GM12873 (cell line): ENCODE measurements around the gene KRT39.

Source experiments
- TF ChIP-seq, protein P1 (sequence below): IDR thresholded peaks from 2 replicates; pipeline ENCODE4 v1.5.1; 2012; ENCODE audit warnings: low read depth, mild to moderate bottlenecking, moderate library complexity, low read length, control low read depth; ENCODE audit not compliant: insufficient read depth; ENCODE audit errors: missing control alignments

Gene KRT39

DNA sequence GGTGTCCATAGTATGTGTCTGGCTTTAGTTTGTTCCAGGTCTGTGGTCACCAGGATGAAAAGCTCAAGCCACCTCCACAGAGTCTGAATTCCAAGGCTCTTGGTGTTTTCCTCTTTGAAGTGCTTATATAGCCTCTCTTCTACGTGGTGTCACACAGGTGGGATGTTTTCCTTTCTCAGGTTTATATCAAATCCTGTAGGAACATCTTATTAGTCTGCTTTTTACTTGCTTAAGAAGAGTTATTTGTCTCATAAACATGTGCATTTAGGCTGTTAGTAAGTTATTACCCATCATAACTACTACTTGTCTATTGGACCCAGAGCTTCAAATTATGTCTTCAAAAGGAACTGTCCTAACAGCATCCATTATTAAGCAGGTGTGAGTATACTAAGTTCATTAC is at the start of gene KRT39:
Gene KRT39, minus strand, starts transcription at position 101 of the 400 bp plus-strand sequence. Its CDS starts 92 bp downstream, at position 9.
- TF ChIP-seq, protein P1, sequence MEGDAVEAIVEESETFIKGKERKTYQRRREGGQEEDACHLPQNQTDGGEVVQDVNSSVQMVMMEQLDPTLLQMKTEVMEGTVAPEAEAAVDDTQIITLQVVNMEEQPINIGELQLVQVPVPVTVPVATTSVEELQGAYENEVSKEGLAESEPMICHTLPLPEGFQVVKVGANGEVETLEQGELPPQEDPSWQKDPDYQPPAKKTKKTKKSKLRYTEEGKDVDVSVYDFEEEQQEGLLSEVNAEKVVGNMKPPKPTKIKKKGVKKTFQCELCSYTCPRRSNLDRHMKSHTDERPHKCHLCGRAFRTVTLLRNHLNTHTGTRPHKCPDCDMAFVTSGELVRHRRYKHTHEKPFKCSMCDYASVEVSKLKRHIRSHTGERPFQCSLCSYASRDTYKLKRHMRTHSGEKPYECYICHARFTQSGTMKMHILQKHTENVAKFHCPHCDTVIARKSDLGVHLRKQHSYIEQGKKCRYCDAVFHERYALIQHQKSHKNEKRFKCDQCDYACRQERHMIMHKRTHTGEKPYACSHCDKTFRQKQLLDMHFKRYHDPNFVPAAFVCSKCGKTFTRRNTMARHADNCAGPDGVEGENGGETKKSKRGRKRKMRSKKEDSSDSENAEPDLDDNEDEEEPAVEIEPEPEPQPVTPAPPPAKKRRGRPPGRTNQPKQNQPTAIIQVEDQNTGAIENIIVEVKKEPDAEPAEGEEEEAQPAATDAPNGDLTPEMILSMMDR = no peak

DNA sequence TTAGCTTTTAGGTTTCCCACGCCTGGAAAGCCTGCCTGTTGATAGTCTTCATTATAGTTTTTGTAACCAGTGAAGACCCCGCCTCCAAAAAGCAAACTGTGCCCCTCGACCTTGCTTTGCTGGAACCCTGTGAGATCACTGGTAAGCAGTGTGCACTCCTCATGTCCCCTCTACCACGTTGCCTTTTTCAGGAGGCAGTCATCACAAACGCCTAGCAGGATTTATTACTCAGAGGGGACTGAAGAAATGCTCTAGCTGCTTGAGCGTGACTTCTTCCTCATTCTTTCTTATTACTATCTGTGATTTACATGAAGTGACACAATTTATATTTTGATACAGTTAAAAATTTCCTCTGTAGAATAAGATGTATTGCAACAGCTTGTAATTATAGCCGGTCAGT is 48.7 kb upstream of the KRT39 start:
- TF ChIP-seq, protein P1 = no peak

DNA sequence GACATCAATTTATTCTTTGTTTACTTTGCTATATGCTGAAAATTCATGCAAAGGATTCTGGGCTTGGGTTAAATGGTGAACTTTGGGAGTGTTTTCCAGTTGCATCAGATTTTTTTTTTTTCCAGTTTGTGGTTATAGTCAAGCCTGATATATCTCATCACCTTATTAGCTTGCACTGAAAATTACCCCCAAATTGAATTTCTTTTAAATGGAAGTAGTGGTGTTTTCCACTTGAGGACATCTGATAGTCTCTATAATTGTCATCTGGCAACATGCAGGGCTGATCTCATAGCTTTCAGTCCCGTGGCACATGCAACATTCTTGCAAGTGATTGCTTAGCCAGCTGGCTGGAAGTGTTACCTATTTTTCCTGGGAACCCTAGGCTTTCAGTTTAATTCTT is 46.9 kb upstream of the KRT39 start:
- TF ChIP-seq, protein P1 = no peak

DNA sequence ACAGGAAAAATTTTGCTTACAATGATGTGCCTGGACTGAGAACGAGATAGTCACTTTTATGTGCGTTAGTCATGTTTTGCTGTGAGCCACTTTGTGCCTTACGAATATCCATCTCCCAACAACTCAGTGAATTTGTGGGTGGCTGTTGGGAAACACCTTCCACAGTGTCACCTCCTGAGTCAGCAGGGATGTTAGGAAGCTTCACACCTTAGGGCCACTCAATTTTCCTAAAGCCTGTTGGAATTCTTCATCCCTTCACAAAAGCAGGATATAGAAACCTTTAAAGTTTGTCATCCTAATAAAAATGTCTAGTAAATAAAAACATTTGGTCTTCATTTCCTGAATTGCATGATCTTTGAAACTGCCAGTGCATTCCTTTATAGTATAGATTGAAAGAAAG is 46.4 kb upstream of the KRT39 start:
- TF ChIP-seq, protein P1 = no peak

DNA sequence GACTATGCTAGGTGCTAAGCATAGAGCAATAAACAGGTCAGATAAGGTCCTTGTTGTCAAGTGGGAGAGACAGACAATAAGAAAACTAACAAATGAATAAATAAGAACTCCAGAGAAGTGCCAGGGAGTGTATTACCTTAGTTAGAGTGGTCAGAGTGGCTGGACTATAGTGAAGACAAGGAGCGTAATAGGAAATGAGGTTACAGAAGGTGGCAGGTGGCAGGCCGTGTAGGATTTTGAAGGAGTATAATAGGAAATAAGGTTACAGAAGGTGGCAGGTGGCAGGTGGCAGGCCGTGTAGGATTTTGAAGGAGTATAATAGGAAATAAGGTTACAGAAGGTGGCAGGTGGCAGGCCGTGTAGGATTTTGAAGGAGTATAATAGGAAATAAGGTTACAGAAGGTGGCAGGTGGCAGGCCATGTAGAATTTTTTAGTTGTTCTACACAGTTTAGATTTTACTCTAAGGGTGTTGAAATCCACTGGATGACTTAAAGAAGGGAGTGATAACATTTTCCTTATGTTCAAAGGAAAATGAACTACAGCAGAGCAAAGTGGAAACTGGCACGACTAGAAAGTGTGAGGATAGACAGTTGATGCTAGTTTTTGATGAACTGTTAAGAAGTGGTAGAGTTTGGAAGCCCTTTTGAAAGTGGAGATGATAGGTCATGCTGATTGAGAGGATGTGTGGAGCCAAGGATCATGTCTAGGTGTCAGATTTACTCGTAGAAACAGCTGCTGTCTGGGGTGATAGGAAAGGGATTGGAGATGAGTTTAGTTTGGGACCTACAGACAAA is 45.8 kb upstream of the KRT39 start:
- TF ChIP-seq, protein P1 = no peak

DNA sequence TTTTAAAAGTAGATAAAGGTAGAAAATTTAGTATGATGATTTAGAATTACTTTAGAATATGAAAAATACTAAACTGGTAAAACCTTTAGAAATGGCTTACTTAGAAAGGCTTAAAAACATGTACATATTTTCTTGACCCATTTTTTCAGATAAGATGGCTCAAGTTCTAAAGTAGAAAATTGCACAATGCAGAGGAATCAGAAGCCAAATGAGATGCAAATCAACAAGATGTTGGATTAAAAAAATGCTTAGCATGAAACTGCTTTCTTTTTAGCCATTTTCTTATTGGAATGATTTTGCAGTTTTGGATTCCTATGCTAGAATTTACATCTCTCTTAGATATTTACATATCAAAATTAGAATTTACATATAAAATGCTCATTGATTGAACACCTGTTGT is 43.7 kb upstream of the KRT39 start:
- TF ChIP-seq, protein P1 = no peak

DNA sequence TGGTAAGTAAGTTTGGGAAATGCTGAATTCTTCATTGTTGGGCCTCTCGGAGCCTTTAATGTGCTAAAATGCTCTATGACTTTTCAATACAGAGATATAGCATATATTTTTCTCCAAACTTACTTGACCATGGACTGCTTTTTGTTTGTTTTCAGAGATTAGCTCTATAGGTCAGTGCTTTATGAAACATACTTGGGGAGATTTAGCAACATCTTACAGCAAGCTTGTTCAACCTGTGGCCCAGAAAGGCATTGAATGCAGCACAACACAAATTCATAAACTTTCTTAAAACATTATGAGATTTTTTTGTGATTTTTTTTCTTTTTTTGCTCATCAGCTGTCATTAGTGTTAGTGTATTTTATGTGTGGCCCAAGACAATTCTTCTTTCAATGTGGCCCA is 43.2 kb upstream of the KRT39 start:
- TF ChIP-seq, protein P1 = no peak
